ENCODE data around the gene IQCN. TPM values are rescaled to one million over a fixed set of nuclear protein-coding genes. Genes with fewer than 3 reads are reported as not detected.

Gene IQCN
- total RNA-seq, 1 donor from 2014 or later = 17.8 TPM

DNA sequence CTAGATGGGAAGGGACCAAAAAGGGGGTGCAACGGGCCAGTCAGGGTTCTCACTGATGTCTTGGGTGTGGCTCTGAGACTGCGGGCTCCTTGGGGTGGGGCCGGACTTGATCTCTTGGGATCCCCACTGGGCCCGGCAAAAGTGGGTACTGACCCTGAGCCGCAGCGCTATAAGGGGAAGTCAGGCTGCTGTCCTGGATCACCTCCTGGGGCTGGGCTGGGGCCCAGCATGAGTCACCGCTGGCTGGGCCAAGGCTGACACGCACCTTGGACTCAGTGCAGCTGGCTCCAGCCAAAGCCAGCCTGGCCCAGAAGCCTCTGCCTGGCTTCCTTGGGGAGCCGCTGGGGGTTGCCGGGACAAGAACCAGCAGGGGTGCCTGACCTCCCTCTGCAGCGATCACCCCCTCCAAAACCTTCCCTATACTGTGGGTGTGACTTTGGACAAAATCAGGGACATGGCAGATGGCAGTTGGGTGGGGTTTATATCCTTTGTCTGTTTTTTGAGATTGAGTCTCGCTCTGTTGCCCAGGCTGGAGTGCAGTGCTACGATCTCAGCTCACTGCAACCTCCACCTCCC is 617 bp upstream of the IQCN start:
- TF ChIP-seq CTCF (IDR thresholded peaks at IDR 0.05) = no peak
- H3K36me3 Mint-ChIP-seq (ENCODE audit: low read depth) = peaks cover 48% of the 10 kb centered on the region
- ChIA-PET CTCF (interaction anchor here (1.1 to 2.3 kb wide), 2 partner anchors 47 to 54 kb away, joined by 5 to 6 read pairs; partner anchors contain the start of gene LSM4), POLR2A (interaction anchor here (0.6 to 20.0 kb wide), 13 partner anchors 14 to 188 kb away, joined by 3 to 926 read pairs (median 4); partner anchors contain the start of genes LSM4 and MPV17L2)
- ATAC-seq (ENCODE audit: low read depth) (no peak), DNase-seq (no peak)
- H3K4me3 Mint-ChIP-seq = no peak overlapping the region
- intact Hi-C loops (cut with micrococcal nuclease) = no loop called here
- no peak overlapping the region for H3K27ac Mint-ChIP-seq
- no peaks in the 10 kb centered on the region for H3K9me3 Mint-ChIP-seq
- H3K27me3 Mint-ChIP-seq = no peaks in the 10 kb centered on the region
- peaks cover 33% of the 10 kb centered on the region for H3K4me1 Mint-ChIP-seq

GRCh38 chr19:18273561-18274218 is 562 bp downstream of the IQCN start:
- H3K4me1 Mint-ChIP-seq = peaks cover 25% of the 10 kb centered on the region
- H3K36me3 Mint-ChIP-seq (ENCODE audit: low read depth) = peaks cover 40% of the 10 kb centered on the region
- H3K27me3 Mint-ChIP-seq = no peaks in the 10 kb centered on the region
- no peak overlapping the region for H3K4me3 Mint-ChIP-seq
- no peak for ATAC-seq (ENCODE audit: low read depth)
- DNase-seq = no peak
- no peak overlapping the region for H3K27ac Mint-ChIP-seq
- no peak for TF ChIP-seq CTCF (IDR thresholded peaks at IDR 0.05)
- no peaks in the 10 kb centered on the region for H3K9me3 Mint-ChIP-seq
- ChIA-PET POLR2A (interaction anchor here (0.5 to 20.0 kb wide), 8 partner anchors 10 to 206 kb away, joined by 3 to 926 read pairs (median 4); partner anchors contain the start of gene LSM4), CTCF (interaction anchor here (2.3 kb wide), 1 partner anchor 55 kb away, joined by 6 read pairs; no protein-coding TSS in a partner anchor)
- intact Hi-C loops (cut with micrococcal nuclease) = no loop called here

DNA sequence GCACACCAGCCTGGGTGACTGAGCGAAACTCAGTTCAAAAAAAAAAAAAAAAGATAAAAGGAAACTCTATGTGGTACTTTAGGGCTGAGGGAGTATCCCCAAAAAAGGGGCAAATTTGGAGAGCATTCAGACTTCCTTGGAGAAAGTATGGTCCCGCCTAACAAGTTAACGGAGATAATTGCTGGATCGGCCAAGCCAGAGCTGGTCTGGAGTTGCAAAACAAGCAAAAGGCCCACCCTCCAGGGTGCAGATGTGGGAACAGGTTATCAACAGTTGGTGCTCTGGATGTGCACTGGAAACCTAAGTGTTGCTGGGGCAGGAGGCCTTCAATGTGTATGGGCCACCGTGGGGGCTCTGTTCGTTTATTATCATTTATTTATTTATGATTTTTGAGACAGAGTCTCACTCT is 2.8 kb downstream of the IQCN start:
- no peaks in the 10 kb centered on the region for H3K9me3 Mint-ChIP-seq
- no peak for DNase-seq

GRCh38 chr19:18270326-18270725 is 3.9 kb downstream of the IQCN start:
- Mint-ChIP-seq H3K27ac (no peak overlapping the region), H3K4me3 (no peak overlapping the region), H3K4me1 (peaks cover 13% of the 10 kb centered on the region), H3K27me3 (no peaks in the 10 kb centered on the region), H3K36me3 (ENCODE audit: low read depth) (peaks cover 49% of the 10 kb centered on the region), H3K9me3 (no peaks in the 10 kb centered on the region)
- ChIA-PET CTCF (interaction anchor here (1.2 to 3.0 kb wide), 2 partner anchors 9 to 62 kb away, joined by 5 to 11 read pairs; no protein-coding TSS in a partner anchor), POLR2A (interaction anchor here (0.6 to 20.0 kb wide), 2 partner anchors 50 to 276 kb away, joined by 3 to 857 read pairs; partner anchors contain the start of gene LSM4)
- intact Hi-C loops (cut with micrococcal nuclease) = no loop called here
- no peak for TF ChIP-seq CTCF (IDR thresholded peaks at IDR 0.05)
- no peak for ATAC-seq (ENCODE audit: low read depth)
- DNase-seq = no peak

More for the DNA sequence above, 2.8 kb downstream of the IQCN start:
- H3K4me1 Mint-ChIP-seq = peaks cover 13% of the 10 kb centered on the region
- TF ChIP-seq CTCF (IDR thresholded peaks at IDR 0.05) = no peak
- H3K27ac Mint-ChIP-seq = no peak overlapping the region
- peaks cover 46% of the 10 kb centered on the region for H3K36me3 Mint-ChIP-seq (ENCODE audit: low read depth)
- no peak overlapping the region for H3K4me3 Mint-ChIP-seq
- ChIA-PET POLR2A (interaction anchor here (0.6 to 20.0 kb wide), 8 partner anchors 10 to 90 kb away, joined by 3 to 857 read pairs (median 4); partner anchors contain the start of genes JUND and LSM4), CTCF (interaction anchor here (1.0 to 3.0 kb wide), 3 partner anchors 8 to 18 kb away, joined by 3 to 11 read pairs (median 3); no protein-coding TSS in a partner anchor)
- no peak for ATAC-seq (ENCODE audit: low read depth)
- no peaks in the 10 kb centered on the region for H3K27me3 Mint-ChIP-seq
- intact Hi-C loops (cut with micrococcal nuclease) = no loop called here
